ENCODE measurements around the gene ARHGEF12.

DNA sequence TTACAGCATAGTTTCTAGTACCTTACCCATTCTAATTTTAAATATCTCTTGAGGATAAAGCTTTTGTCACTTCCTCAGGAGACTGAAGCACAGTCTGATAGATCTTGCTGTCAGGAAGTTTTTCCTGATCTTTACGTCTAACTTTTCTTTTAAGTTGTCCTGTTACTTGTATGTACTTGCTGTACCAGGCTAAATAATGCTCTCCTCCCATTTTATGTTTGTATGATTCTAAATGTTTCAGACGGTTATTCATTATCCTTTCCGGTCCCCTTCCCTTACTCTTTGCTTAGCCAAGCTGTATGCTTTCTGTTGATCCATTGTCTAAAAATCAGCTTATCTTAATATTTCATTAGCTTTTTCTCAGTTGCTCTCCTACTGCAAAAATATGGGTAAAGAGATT, 6.0 kb downstream of the ARHGEF12 start:
- TF ChIP-seq, protein P1, sequence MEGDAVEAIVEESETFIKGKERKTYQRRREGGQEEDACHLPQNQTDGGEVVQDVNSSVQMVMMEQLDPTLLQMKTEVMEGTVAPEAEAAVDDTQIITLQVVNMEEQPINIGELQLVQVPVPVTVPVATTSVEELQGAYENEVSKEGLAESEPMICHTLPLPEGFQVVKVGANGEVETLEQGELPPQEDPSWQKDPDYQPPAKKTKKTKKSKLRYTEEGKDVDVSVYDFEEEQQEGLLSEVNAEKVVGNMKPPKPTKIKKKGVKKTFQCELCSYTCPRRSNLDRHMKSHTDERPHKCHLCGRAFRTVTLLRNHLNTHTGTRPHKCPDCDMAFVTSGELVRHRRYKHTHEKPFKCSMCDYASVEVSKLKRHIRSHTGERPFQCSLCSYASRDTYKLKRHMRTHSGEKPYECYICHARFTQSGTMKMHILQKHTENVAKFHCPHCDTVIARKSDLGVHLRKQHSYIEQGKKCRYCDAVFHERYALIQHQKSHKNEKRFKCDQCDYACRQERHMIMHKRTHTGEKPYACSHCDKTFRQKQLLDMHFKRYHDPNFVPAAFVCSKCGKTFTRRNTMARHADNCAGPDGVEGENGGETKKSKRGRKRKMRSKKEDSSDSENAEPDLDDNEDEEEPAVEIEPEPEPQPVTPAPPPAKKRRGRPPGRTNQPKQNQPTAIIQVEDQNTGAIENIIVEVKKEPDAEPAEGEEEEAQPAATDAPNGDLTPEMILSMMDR (conservative IDR thresholded peaks at IDR 0.05; ENCODE audit: low read depth in 2 of 2) = no peak
- TF ChIP-seq EZH2 (IDR thresholded peaks at IDR 0.05; ENCODE audit: low read depth, unreplicated experiment) = no peak
- TF ChIP-seq, protein P2, sequence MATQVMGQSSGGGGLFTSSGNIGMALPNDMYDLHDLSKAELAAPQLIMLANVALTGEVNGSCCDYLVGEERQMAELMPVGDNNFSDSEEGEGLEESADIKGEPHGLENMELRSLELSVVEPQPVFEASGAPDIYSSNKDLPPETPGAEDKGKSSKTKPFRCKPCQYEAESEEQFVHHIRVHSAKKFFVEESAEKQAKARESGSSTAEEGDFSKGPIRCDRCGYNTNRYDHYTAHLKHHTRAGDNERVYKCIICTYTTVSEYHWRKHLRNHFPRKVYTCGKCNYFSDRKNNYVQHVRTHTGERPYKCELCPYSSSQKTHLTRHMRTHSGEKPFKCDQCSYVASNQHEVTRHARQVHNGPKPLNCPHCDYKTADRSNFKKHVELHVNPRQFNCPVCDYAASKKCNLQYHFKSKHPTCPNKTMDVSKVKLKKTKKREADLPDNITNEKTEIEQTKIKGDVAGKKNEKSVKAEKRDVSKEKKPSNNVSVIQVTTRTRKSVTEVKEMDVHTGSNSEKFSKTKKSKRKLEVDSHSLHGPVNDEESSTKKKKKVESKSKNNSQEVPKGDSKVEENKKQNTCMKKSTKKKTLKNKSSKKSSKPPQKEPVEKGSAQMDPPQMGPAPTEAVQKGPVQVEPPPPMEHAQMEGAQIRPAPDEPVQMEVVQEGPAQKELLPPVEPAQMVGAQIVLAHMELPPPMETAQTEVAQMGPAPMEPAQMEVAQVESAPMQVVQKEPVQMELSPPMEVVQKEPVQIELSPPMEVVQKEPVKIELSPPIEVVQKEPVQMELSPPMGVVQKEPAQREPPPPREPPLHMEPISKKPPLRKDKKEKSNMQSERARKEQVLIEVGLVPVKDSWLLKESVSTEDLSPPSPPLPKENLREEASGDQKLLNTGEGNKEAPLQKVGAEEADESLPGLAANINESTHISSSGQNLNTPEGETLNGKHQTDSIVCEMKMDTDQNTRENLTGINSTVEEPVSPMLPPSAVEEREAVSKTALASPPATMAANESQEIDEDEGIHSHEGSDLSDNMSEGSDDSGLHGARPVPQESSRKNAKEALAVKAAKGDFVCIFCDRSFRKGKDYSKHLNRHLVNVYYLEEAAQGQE (IDR thresholded peaks at IDR 0.05; ENCODE audit: unreplicated experiment) = no peak
- TF ChIP-seq CREB1 (CRISPR knock-in tag; IDR thresholded peaks at IDR 0.05; ENCODE audit: low read depth) = no peak
